HCEC 1CT (cell line): Measurements from ENCODE around the gene EDAR.

Experiments used
- DNase-seq: peaks from one replicate; pipeline ENCODE4 v3.0.0-alpha.2; 2017

Gene EDAR

GRCh38 chr2:108988796-108989713, at the start of gene EDAR:
Gene EDAR, minus strand, starts transcription at chr2:108989220. Its CDS starts 58,206 bp downstream, at chr2:108931014.
- no peak for DNase-seq

GRCh38 chr2:109033171-109033570, 44.2 kb upstream of the EDAR start:
- DNase-seq, result no peak

- no peak for DNase-seq
Observed at GRCh38 chr2:109032229-109032820, 43.3 kb upstream of the EDAR start.

- no peak for DNase-seq
Observed at GRCh38 chr2:109031476-109032228, 42.6 kb upstream of the EDAR start.

GRCh38 chr2:109030870-109031475, 42.0 kb upstream of the EDAR start:
- DNase-seq, result no peak

GRCh38 chr2:109029490-109030201, 40.6 kb upstream of the EDAR start:
- no peak for DNase-seq

GRCh38 chr2:109028738-109029489, 39.9 kb upstream of the EDAR start:
- no peak for DNase-seq

GRCh38 chr2:109028277-109028676, 39.3 kb upstream of the EDAR start:
- DNase-seq, result no peak

- no peak for DNase-seq
Observed at GRCh38 chr2:109027702-109028101, 38.7 kb upstream of the EDAR start.

- no peak for DNase-seq
Observed at GRCh38 chr2:109024477-109024876, 35.5 kb upstream of the EDAR start.

- no peak for DNase-seq
Observed at GRCh38 chr2:109021895-109022300, 32.9 kb upstream of the EDAR start.

- peak; percentile 67 for DNase-seq
Observed at GRCh38 chr2:109020217-109020637, 31.2 kb upstream of the EDAR start.

- no peak for DNase-seq
Observed at GRCh38 chr2:109018452-109018851, 29.4 kb upstream of the EDAR start.

- no peak for DNase-seq
Observed at GRCh38 chr2:109017017-109017416, 28.0 kb upstream of the EDAR start.

GRCh38 chr2:109016376-109016775, 27.4 kb upstream of the EDAR start:
- DNase-seq, result no peak

GRCh38 chr2:109014476-109014875, 25.5 kb upstream of the EDAR start:
- DNase-seq, result no peak

- no peak for DNase-seq
Observed at GRCh38 chr2:109013051-109013450, 24.0 kb upstream of the EDAR start.

- peak; percentile 22 for DNase-seq
Observed at GRCh38 chr2:109009920-109010610, 21.0 kb upstream of the EDAR start.

GRCh38 chr2:109006971-109007370, 18.0 kb upstream of the EDAR start:
- no peak for DNase-seq

- no peak for DNase-seq
Observed at GRCh38 chr2:109005686-109006204, 16.7 kb upstream of the EDAR start.

GRCh38 chr2:109001201-109001600, 12.2 kb upstream of the EDAR start:
- no peak for DNase-seq
